Measurements from ENCODE around the gene AFMID.

DNA sequence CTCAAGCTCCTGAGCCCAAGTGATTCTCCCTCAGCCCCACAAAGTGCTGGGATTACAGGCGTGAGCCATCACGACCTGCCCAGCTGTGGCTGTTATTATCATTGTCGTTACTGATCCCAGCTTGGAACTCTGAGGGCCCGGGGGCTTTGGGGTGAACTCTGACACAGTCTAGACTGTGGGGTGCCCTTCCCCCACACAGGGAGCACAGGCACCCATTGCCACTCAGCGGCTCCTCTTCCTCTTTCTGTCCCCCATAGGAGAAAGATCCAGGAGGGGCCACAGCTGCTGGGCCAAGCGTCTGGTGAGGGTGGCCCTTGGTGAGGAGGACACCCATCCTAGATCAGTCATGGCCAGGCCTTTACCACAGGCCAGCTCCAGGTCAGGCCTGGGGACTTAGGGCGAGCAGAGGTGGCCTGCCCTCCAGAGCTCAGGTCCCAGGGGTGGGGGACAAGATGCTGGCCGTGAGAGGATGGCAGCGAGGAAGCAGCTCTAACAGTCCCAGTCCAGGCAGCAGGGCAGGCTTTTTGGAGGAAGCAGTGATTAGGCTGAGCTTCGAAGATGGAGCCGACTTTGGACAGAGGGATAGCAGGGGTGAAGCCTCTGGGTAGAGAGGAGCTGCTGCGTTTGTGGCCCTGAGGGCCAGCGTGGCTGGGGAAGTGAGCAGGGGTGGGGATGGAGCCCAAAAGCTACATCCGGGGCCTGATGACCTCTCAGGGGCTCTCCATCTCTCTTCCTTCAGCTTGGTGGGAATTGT, 69.0 kb downstream of the AFMID start:
- TF ChIP-seq, protein P1, sequence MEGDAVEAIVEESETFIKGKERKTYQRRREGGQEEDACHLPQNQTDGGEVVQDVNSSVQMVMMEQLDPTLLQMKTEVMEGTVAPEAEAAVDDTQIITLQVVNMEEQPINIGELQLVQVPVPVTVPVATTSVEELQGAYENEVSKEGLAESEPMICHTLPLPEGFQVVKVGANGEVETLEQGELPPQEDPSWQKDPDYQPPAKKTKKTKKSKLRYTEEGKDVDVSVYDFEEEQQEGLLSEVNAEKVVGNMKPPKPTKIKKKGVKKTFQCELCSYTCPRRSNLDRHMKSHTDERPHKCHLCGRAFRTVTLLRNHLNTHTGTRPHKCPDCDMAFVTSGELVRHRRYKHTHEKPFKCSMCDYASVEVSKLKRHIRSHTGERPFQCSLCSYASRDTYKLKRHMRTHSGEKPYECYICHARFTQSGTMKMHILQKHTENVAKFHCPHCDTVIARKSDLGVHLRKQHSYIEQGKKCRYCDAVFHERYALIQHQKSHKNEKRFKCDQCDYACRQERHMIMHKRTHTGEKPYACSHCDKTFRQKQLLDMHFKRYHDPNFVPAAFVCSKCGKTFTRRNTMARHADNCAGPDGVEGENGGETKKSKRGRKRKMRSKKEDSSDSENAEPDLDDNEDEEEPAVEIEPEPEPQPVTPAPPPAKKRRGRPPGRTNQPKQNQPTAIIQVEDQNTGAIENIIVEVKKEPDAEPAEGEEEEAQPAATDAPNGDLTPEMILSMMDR (conservative IDR thresholded peaks at IDR 0.05; ENCODE audit: low read length): no peak
- no peak for TF ChIP-seq EZH2phosphoT487 (IDR thresholded peaks at IDR 0.05; ENCODE audit: borderline replicate concordance)
